IMR-90 (cell line): Measurements from ENCODE around the gene IARS2.

ENCODE experiments used
- BHLHE40 ChIP-seq: fragments of 150-350 bp; IDR thresholded peaks from 2 replicates; pipeline ENCODE4 v1.6.1; 2016; ENCODE audit warnings: mild to moderate bottlenecking, low read depth, low read length
- CEBPB ChIP-seq: IDR thresholded peaks from 2 replicates; pipeline ENCODE4 v1.6.1; 2012; ENCODE audit warnings: low read depth, low read length, improper control_type of control experiment
- FOS ChIP-seq: fragments of 150-350 bp; IDR thresholded peaks from 2 replicates; pipeline ENCODE4 v1.6.1; 2016; ENCODE audit warnings: low read depth, low read length
- MAZ ChIP-seq: IDR thresholded peaks from 2 replicates; pipeline ENCODE4 v1.6.1; 2012; ENCODE audit warnings: low read depth, mild to moderate bottlenecking, low read length, improper control_type of control experiment, moderate library complexity, borderline replicate concordance
- MXI1 ChIP-seq: IDR thresholded peaks from 2 replicates; pipeline ENCODE4 v1.6.1; 2012; ENCODE audit warnings: low read depth, mild to moderate bottlenecking, low read length, moderate library complexity, borderline replicate concordance
- NFE2L2 ChIP-seq: fragments of 150-350 bp; IDR thresholded peaks from 2 replicates; pipeline ENCODE4 v1.6.1; 2016; ENCODE audit warnings: low read depth, mild to moderate bottlenecking, low read length
- POLR2A ChIP-seq: IDR thresholded peaks from 2 replicates; pipeline ENCODE4 v1.6.1; 2012; ENCODE audit warnings: mild to moderate bottlenecking, low read depth, low read length
- RAD21 ChIP-seq: IDR thresholded peaks from 2 replicates; pipeline ENCODE4 v1.6.1; 2012; ENCODE audit warnings: low read length, improper control_type of control experiment
- RCOR1 ChIP-seq: IDR thresholded peaks from 2 replicates; pipeline ENCODE4 v1.6.1; 2012; ENCODE audit warnings: mild to moderate bottlenecking, low read length, improper control_type of control experiment; ENCODE audit not compliant: insufficient replicate concordance
- RFX5 ChIP-seq: IDR thresholded peaks from 2 replicates; pipeline ENCODE4 v1.8.0; 2012; ENCODE audit warnings: low read depth, mild to moderate bottlenecking, low read length, moderate library complexity
- SMC3 ChIP-seq: fragments of 150-350 bp; IDR thresholded peaks from 2 replicates; pipeline ENCODE4 v1.6.1; 2016; ENCODE audit warnings: low read depth, mild to moderate bottlenecking, antibody characterized with exemption, low read length, moderate library complexity
- TF ChIP-seq, protein P1 (sequence below): conservative IDR thresholded peaks from 2 replicates; pipeline ENCODE4 v1.5.1; 2012; ENCODE audit warnings: mild to moderate bottlenecking, low read depth, low read length, improper control_type of control experiment
- TF ChIP-seq, protein P2 (sequence below): fragments of 150-350 bp; IDR thresholded peaks from 2 replicates; pipeline ENCODE4 v1.6.1; 2017; ENCODE audit warnings: mild to moderate bottlenecking, antibody characterized with exemption, low read length, low read depth

DNA sequence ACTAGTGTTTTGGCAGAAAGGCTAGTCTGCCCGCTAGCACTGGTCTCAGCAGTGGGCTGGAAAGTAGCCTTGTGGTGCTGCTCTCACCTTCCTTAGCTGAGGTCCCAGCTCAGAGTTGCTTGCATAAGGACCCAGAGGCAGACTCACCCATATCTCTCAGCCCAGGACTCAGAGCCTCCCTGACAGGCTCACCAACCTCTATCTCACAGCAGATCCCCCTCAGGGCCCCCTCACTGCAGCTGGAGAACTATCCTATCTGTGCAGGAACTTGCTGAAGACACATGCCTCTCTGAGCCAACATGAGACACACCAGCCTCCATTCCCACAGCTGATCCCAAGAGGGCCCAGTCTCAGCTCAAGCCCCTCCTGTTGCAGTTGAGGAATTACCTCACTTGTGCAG, 82.6 kb downstream of the IARS2 start:
- TF ChIP-seq, protein P1, sequence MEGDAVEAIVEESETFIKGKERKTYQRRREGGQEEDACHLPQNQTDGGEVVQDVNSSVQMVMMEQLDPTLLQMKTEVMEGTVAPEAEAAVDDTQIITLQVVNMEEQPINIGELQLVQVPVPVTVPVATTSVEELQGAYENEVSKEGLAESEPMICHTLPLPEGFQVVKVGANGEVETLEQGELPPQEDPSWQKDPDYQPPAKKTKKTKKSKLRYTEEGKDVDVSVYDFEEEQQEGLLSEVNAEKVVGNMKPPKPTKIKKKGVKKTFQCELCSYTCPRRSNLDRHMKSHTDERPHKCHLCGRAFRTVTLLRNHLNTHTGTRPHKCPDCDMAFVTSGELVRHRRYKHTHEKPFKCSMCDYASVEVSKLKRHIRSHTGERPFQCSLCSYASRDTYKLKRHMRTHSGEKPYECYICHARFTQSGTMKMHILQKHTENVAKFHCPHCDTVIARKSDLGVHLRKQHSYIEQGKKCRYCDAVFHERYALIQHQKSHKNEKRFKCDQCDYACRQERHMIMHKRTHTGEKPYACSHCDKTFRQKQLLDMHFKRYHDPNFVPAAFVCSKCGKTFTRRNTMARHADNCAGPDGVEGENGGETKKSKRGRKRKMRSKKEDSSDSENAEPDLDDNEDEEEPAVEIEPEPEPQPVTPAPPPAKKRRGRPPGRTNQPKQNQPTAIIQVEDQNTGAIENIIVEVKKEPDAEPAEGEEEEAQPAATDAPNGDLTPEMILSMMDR, result no peak
- no peak for TF ChIP-seq POLR2A
- TF ChIP-seq RAD21, result no peak
- no peak for TF ChIP-seq BHLHE40
- TF ChIP-seq RFX5, result no peak
- no peak for TF ChIP-seq SMC3
- TF ChIP-seq, protein P2, sequence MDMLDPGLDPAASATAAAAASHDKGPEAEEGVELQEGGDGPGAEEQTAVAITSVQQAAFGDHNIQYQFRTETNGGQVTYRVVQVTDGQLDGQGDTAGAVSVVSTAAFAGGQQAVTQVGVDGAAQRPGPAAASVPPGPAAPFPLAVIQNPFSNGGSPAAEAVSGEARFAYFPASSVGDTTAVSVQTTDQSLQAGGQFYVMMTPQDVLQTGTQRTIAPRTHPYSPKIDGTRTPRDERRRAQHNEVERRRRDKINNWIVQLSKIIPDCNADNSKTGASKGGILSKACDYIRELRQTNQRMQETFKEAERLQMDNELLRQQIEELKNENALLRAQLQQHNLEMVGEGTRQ, result no peak
- no peak for TF ChIP-seq CEBPB
- TF ChIP-seq MAZ, result no peak
- TF ChIP-seq MXI1, result no peak
- no peak for TF ChIP-seq FOS
- no peak for TF ChIP-seq RCOR1
- no peak for TF ChIP-seq NFE2L2
